NCI-H1436 treated with DMSO at 0.1 percent for 48 hours (cell line): ENCODE measurements around the gene KRT5.

ENCODE experiments used
- DNase-seq: peaks from one replicate; lab custom pipeline; 2025; lab: John Stamatoyannopoulos, UW

KRT5 gene

DNA sequence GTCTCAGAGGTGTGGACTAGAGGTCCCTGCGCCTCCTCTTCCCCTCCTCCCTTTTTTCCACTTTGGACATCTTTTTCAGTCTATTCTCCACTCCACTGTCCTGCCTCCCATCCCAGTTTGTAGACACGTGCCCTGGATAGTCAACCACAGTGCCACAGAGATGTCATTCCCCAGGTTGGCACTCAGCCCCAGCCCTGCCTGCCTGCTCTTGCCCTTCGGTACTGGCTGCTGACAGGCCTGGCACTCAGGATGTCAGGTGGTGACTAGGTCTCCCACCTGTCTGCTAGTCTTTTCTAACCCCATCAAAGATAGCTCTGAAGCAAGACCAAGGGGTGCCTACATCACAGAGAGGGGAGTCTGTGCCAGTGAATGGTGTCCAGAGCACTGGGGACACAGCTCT is 16.9 kb upstream of the KRT5 start:
- no peak for DNase-seq

DNA sequence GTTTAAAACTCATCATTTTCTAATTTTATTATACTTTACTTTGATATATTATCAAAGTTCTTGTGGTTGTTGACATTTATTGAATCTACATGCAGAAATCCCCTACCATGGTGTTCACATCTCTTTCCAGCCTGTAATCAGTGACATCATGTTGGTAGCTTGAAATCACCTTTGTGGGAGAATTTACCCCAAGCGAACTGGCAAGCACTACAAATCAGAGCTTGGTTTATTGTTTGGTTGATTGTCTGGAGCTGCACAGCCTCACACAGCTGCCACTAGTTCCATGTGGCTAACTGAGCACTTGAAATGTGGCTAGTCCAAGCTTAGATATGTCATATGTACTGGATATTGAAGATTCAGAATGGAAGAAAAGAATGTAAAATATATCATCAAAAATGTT is 15.4 kb upstream of the KRT5 start:
- DNase-seq: no peak

DNA sequence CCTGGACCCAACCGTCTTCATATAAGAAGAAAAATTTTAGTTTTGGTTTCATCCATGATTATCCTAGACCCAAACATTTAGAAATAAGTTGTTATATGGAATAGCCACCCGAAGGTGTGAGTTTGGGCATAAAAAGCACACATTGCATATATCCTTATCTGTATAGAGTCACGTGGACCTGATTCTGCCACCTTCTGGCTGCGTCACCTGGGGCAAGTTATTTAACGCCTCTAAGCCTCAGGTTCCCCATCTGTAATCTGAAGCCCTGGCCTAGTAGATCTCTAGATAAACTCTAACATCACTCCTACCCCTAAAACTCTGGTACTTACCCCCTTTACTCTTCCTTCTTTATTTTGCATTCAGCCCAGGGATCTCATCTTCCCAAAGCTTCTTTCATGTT is 14.3 kb upstream of the KRT5 start:
- DNase-seq: no peak

DNA sequence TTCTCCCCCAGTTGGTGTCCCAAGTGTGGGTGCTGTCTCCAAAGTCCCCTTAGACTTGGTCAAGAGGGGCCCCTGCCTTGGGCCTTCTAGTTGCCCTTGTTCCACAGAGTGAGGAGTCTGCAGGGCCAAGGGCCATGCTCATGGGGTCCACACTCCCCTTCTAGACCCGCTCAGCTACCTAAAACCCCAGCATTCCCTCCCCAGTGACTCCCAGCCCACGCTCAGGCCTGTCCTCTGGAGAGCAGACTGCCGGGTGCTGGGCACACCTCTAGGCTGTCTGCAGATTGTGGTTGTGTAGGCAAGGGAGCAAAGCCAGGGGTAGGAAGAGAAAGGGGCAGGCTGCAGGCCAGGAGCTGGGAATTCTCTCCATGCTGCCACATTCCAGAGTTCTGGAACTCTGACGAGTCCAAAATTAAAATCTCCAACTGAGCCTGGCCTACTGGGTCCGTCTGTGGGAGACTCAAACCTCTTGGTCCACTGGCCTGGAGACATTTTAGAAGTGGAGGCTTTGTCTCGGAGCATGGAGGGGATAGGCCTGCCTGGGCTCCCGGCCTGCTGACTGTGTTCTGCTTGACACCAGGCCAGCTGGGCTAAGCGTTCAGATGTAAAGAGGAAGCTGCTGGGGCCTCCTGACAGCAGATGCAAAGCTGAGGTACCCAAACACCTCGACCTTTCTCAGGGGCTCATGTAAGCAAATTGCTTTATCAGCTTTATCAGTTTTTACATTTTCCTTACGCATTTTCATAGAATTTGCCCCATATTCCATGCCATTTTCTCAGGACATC is 13.7 kb upstream of the KRT5 start:
- DNase-seq: no peak

DNA sequence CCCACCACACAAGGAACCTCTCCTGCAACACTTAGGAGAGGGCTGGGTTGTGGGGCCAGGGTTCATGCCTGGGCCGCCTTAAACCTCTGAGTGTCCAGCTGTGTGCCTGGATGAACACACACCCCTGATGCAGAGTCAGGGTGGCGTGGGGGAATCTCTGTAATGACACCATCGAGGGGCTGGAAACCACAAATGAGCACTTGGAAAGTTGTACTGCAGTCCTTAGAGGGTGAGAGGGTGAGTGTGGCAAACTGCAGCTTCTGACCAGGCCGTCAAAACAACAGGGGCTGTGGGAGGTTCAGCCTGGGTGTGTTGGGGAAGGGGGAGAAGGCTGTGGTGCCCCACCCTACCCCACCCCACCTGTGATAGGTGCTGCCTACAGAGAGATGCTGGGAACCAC is 12.4 kb upstream of the KRT5 start:
- no peak for DNase-seq

DNA sequence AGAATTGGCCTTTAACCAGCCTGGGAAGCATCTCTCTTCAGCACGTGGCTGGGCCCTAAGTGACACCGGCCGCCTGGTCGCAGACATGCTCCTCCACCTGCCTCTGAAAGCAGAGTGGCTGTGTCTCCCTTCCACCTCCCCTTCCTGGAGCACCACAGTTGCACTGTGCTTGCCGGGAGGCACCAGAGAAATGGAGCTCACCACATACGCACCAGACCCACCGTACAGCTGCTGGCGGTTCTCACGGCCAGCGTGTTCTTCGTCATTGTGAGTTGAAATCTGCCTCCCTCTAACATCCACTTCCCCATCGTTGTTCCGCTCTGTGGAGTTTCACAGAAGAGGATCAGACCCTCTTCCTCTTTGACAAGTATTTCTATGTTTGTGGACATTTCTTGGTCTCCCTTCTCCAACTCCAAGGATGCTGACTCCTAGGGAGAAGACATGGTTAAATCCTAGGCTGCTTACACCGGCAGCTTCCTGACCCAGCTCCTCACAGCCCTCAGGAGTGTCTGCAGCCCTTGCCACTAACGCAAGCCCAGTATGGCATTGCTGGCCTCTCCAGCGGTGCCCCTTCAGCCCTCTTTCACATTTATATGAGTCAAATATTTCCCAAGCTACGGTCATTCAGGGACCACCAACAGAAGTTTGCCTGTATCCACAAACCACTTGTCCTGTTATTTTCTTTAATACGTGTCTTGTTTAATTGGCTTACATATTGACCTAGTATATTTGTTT is 11.5 kb upstream of the KRT5 start:
- no peak for DNase-seq

DNA sequence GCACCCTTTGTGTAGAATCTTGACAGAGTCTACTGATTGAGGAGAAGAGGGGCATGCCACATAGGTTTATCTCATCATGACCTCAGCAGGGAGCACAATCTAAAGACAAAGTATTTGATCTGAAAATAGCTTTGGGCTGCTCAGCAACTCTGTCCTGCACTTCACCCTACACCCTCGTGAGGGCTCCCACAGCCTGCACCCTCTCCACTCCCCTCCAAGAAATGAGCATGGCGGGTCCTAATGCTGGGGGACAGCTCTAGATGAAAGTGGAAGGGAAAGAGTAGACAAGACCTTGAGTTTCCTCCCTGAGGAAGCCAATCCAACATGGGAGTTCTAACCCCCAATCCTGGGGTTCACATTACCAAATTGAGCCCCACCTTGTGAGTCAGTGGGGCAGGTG is 10.7 kb upstream of the KRT5 start:
- DNase-seq: no peak

DNA sequence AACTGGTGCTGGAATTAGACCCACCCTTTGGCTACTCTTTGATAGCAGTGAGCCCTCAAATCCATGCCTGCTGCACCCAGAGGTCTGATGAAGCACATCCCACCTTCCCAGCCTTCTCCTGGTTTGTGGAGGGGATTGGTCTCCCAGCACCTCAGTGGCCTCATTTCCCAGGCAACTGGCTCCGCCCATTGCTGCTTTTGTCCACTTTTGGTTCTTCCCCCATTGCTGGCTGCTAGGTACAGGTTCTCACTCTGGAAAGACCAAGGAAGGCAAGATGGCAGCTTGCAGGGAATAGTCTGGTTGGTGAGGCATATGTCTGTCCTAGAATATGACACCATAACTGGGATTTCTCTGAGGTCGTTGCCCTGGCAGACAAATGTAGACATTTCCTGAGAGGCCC is 10.2 kb upstream of the KRT5 start:
- no peak for DNase-seq

DNA sequence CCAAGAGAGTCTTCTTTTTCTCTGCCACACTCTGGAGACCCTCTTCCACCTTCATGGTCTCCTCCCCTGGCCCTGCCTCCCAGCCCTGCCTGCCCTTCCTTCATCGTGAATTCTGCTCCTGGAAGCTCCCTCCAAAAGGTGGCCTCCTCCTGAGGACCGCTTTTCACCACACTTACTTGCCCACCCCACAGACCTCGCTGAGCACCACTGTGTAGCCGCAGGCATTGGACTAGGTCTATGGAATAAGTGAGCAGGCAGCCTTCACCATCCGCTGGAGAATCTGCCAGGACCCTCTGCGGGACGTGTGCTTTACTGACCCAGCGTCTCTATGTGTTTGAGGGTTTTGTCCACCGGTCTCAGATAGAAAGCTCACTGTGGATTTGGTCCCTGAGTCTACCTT is 9.7 kb upstream of the KRT5 start:
- no peak for DNase-seq

DNA sequence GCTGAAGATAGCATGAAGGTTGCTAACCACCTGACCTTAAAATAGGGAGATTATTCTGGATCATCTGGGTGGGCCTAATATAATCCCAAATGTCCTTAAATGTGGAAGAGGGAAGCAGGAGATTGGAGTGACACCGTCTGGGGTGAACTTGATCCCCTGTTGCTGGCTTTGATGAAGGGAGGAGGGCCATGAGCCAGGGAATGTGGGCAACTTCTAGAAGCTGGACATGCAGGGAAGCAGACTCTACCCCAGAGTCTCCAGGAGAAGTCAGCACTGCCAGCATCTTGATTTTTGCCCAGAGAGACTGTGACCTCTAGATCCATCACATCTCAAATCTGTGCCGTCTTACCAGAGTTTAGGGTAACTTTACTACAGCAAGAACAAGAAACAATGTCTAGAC is 9.2 kb upstream of the KRT5 start:
- DNase-seq: no peak

DNA sequence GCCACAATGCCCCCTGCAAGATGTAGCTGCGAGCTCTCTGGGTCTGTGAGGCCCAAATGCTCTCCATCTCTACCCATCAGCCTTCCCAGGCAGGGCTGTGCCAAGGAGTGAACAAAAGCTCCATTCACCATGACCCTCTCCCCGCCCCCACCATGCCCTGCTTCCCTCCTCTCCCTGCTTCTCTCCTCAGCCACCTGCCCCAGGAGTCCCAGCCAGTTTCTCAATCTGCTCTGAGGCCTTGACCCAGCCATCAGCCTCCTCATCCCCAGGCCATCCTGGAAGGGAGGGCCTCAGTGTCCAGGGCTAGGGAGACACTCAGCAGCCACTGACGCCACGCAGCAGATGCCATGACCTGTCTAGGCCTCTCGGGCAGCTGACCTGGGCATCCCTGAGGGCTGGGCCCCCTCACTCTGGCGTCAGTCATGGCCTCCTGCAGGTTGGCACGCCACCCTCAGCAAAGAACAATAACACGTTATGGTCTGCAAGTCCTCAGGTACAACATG is 8.5 kb upstream of the KRT5 start:
- DNase-seq: no peak

DNA sequence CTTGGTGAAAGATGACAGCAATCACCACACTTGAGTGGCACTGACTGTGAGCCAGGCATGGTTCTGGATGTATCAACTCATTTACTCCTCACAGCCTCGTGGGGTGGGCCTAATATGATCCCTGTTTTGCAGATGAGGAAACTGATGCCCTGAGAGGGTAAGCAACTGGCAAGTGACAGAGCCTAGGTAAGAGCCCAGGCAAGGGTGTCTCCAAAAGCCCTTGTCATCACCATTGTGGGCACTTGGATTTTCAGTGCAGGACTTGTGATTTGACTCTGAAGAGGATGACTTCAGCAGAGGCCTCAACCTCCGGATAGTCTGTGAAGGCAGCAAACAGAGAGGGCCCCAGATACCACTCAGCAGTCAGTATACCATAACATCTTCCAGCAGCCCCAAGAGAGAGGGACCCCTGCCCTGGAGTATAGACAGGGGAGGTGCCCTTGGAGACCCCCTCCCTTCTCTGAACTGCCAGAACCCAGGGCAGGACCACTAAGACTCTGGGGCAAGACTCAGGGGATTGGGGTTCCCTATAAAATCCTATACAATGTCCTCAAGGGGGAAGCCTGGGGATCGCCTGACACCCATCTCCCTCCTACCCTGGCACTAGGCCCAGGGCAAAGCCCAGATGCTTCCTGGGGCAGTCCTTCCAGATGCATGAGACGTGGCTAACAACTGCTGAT is 7.1 kb upstream of the KRT5 start:
- DNase-seq: no peak

DNA sequence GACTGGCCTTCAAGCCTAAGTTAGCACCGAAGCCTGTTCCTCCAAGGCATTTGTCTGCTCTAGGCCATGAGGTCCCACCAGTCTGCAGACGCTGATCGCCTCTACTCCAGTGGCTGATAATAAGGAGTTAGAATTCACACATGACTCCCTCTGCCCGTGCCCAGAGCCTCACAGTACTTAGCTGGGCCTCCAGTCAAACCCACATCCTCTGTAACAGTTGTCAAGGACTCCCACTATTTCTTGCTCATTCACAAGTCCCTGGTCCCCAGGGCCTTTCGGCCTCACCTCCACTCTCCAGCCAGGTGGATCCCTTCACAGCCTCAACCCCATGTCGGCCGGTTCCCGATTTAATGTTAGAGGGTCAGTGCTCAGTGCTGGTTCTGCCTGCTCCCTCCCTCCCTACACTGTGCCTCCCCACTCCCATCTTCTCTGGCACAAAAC is 6.3 kb upstream of the KRT5 start:
- DNase-seq: no peak

DNA sequence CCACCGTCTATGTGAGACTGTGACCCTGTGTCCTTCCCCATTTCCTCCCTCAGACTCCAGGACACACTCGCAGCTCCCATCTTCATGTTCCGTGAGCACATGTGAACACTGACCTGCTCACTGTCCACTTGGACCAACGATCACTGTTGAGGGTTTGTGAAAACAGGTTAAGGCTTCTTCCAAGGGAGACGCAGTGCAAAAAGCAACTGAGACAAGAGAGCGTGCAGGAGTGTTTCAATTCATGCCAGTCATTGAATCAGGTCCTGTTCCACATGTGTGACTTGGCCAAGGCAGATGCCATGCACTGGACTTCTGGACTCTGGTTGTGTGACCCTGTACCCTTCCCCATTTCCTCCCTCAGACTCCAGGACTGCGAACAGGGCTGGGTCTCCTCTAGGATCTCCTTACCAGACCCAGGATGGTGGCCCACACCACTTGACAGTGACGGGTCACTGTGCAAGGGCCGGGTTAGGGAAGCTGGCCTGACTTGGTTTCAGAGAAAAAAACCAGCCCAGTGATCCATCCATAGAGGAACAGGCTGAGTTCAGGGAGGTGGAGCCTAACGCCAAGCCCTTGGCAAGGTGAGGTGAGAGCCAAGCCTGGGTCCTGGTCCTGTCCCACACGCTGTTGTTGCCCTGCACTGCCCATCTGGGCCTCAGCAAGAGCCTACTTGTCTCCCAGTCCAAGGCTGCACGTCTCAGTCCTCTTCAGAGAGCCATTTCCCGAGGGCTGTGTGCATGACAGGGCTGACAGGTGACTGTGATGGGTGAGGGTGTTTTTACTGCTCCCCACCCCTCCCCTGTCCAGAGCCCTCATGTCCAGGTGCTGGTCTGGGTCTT is 5.7 kb upstream of the KRT5 start:
- DNase-seq: no peak

DNA sequence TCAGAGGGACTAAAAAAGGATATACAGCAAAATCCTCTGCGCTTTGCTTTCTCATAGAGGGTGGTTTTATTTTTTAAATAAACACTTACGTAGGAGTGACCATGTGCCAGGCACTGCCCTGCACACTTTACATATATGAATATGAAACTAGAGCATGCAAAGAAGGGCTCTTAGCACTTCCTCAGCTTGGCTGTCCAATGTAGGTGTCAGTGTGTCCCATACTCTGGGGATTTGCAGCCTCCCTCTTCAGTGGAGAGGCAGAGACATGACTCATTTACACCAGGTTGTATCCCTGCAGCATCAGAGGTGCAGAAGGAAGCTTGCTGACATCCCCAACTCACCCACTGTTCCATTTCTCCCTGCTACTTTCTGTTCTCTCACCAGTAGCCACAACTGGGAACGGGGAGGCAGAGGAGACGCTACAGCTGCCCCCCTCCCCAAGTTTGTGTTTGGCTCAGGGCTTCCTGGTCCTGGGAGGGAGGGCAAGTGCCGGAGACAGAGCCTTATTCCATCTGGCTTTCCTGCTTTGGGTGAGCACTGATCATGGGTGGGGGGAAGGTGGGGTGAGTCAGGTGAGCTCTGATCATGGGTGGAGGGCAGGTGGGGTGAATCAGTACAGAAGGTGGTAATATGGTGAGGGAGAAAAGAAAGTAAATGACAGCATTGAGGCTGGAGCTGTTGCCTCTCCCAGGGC is 4.9 kb upstream of the KRT5 start:
- DNase-seq: no peak

DNA sequence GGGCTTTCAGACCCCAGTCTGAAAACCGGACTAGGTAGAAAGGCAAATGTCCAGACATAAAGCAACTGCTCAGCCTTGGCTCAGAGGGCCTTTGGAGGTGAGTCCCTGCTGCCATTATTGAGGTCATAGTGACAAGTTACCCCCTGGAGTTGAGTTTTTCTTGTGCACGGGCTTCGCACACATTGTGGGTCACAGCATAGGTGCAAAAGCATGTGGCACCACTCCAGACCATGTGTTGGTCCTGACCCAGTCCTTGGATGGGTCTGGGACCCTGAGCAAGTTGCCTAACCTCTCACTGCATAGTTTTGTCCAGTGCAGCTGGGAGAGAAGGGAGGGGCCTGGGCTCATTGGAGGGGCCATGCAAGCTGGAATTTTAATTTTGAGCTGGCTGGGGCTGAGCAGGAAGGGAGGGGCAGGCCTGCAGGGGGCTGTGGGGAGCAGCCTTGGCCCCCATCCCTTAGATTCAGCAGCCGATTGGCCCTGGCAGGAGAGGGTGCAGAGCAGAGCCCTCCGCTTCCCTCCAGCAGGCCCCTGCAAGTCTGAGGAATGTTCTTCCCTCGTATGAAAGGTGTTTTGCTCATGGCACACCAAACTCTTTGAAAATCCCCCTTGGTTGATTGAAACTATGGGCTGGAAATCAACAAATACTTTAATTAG is 4.2 kb upstream of the KRT5 start:
- DNase-seq: no peak

DNA sequence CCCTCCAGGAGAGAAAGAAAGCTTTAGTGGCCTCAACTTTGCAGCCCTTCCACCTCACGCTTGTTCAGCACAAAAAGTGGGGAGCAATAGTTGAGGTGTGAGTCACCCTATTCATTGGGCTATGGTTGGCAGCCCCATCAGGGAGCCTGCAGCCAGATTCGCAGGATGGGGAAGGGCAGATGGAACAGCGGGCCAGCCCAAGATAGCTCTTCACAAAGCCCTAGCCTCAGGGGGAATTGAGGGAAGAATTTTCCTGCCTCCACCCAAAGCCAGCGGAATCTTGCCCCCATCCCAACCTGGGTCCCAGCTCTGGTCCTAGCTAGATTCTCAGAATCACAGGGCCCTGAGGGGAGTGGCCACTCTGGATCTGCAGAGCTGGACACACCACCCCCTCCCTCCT is 3.6 kb upstream of the KRT5 start:
- DNase-seq: no peak

DNA sequence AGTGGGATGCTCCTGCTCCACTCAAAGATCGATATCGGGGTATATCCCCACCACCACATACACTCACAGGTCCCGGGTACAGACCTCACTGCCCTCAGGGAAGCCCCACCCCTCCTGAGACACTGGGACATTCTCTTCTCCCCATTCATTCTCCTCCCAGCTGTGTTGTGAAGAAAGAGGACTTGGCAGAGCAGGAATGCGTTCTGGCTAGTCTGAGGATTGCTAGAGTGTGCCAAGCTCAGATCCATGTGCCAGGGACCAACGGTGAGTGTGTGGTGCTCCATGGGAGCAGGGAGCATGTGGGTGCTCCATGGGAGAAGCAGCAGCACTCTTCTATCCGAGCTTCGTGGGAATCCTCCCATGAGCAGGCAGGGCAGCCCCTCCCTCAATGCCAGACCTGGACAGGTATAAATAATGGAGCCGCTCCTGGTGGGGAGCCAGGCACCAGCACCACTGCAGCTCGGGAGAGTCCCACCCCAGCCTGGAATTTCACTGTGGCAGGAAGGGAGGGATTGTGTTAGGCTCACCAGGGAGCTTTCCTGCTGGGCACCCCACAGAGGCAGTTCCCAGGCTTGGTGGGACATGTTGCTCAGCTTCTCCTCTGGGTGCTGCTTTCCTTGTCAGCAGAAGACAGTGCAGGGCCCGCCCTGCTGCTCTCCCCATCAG is 2.3 kb upstream of the KRT5 start:
- no peak for DNase-seq

DNA sequence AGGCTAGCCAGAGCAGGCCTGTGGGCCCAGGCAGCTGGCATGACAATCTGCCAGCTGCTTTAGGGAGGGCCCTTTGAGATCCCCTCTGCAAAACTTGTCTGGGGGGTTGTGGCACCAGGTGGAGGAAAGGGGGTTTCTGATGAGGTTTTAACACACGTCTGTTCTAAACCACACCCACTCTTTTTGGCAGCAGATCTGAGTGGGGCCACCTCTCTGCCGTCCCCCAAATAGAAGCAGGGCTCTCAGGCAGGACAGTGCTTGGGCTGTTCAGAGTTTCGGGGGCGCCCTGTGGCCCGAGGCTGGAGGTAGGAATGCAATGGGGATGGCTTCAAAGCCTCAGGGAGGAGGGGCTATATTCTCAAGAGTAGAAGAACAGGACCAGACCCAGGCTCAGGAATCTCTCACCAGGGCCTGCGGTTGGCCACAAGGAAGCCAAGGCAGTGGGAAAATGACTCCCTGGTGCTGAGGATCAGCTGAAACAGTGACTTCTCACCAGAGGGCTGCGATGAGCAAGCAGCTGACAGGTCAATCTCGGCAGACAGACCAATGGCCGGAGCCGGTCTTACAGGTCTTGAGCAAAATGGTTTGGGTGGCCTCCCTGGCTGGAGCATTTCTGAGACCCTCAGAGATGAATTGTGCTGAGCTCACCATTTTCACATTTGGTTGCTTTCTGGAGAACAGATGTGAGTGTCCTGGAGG is 1.5 kb upstream of the KRT5 start:
- no peak for DNase-seq

DNA sequence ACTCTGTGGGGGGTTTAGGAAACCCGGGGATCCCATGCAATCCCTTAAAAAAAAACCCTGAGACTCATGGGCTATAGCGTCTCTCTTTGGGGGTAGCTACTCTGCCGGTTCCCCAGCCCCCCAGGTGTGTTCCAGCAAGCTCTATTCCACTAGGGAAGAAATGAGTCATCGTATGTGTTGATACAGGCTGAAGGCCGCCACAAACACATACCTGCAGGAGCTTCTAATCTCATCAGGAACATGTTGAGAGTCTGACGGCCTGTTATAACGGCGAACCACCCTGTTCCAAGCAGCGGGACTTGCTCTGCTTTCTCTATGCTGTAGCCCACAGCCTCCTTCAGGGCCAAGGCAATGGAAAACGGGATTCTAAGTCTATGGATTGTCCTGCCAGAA is 977 bp upstream of the KRT5 start:
- no peak for DNase-seq
